HUDEP-2 (cell line): ENCODE data around the gene SH3BGRL2.
A peak's percentile ranks its signal among the peaks of the same experiment; 100 is the strongest.
"Not testable (repeated sequence)": the region's sequence is repeated elsewhere in the genome, so short reads cannot be mapped to it uniquely, and the experiment has no call there.

Experiments used
- DNase-seq, 76 experiments: peaks; one replicate each; lab custom pipeline; 2025; ENCODE audit not compliant: unreplicated experiment in 76 of 76; lab: John Stamatoyannopoulos, UW

Gene SH3BGRL2

GRCh38 chr6:79613912-79614311 lies 17.2 kb upstream of the SH3BGRL2 start:
- no peak for DNase-seq

GRCh38 chr6:79614326-79615305 lies 16.5 kb upstream of the SH3BGRL2 start:
- peak in 40 of 76 experiments; percentile 6 to 83 (median 34) for DNase-seq

- no peak for DNase-seq
Measured at GRCh38 chr6:79617518-79617941, 13.6 kb upstream of the SH3BGRL2 start.

DNA sequence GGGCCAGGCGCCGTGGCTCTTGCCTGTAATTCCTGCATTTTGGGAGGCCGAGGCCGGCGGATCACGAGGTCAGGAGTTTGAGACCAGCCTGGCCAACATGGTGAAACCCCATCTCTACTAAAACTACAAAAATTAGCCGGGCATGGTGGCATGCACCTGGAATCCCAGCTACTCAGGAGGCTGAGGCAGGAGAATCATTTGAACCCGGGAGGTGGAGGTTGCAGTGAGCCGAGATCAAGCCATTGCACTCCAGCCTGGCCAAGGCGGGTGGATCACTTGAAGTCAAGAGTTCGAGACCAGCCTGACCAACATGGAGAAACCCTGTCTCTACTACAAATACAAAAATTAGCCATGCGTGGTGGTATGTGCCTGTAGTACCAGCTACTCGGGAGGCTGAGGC lies 12.7 kb upstream of the SH3BGRL2 start:
- not testable (repeated sequence) for DNase-seq

DNA sequence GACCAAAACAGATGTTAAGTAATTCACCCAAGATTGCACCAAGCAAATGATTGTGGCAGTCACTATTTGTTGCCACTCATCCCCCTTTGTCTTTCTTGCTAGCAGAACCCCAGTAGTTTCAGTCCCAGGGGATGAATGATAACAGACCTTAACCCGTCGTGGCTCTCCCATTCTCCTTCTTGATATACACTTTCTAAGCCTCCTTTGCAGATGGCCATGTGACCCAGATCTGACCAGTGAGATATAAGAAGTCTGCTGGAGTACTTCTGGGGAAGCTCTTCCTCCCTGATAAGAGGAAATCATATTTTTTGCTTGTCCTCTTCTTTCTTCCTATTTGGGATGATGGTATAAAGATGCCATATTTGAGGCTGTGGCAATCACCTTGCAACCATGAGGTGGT lies 9.6 kb upstream of the SH3BGRL2 start:
- DNase-seq: peak in 1 of 76 experiments; percentile 2

- DNase-seq: no peak
Measured at GRCh38 chr6:79622364-79622763, 8.8 kb upstream of the SH3BGRL2 start.

GRCh38 chr6:79623106-79623505 lies 8.0 kb upstream of the SH3BGRL2 start:
- DNase-seq: no peak

DNA sequence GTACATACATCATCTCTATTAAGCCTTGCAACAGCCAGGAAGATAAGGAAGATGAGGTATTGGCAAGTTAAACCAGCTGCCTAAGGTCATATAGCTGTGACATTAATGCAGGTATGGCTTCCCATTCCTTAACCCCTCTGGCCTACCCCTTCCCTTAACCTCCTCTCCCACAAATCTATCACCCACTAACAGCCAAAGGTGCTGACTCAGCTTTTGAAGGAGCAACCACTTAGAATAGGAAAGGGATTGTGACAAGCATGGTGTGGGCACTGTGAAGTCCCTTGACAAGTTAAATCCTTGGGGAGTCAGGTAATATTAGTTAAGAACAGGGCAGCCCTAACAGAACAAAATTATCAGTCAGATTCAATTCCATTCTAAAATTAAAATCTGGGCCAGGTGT lies 5.4 kb upstream of the SH3BGRL2 start:
- no peak for DNase-seq

DNA sequence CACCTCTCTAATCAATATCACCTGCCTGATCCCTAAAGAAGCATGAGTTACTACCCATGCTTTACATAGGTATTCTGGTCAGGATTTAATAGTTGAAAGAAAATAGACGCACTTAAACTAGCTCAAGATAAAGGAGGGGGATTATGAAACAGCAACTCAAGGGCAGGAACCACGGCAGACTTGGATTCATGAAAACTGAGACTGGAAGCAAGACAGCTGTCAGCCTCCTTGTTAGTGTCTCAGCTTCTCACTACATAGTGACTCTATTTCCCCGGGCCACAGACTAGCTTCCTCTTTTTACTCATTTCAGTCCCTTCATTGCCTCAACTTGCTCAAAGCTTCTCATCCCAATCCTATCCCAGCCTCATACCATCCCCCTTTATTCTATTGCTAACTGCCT lies 4.3 kb upstream of the SH3BGRL2 start:
- no peak for DNase-seq

DNA sequence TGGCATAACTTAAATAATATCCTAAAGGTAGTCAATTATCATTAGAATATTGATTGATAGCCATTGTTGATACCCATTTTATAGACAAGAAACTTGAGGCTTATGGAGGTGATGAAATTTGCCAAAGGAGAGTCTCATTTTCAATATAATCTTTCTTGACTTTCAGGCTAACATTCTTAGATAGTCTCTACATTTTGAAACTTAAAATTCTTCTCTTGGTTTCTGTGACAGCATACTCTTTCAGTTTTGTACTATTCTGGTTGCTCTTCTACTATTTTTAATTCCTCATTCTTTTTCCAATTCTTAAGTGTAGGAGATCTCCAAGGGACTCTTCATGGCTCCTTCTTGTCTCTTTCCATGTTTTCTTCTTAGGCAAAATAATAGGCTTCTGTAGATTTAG lies 3.7 kb upstream of the SH3BGRL2 start:
- DNase-seq: no peak

DNA sequence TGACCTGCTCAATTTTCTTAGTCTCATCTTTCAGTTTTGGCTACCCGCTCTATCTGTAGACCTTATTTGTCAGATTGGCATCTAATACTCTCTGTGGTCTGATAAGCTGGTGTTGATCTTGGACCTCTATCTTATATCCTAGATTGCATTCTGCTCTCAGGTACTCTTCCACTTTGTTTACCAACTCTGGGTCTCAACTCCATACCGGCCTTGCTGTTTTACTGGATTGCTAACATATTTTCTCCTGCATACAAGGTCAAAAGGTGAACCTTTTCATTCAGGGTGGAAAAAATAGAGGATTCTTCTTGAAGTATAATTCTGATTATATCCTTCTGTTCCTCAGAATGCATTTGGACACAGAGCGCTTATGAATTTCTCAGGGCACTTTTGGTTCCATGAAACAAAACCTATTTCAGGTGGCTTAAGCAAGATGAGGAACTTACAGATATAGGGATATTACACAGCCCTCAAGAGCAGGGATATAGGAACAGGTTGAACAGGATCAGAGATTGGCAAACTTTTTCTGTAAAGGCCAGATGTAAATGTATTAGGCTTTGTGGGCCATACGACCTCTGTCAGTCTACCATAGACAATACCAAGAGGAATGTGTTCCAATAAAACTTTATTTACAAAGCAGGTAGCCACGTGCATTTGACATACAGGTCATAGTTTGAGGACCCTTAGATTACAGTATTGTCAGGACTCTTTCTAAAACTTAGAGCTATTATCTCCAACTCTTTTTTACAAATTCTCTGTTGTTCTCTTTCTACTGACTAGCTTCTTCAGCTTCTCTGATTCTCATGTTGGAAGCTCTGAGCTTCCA lies 2.5 kb upstream of the SH3BGRL2 start:
- no peak for DNase-seq

DNA sequence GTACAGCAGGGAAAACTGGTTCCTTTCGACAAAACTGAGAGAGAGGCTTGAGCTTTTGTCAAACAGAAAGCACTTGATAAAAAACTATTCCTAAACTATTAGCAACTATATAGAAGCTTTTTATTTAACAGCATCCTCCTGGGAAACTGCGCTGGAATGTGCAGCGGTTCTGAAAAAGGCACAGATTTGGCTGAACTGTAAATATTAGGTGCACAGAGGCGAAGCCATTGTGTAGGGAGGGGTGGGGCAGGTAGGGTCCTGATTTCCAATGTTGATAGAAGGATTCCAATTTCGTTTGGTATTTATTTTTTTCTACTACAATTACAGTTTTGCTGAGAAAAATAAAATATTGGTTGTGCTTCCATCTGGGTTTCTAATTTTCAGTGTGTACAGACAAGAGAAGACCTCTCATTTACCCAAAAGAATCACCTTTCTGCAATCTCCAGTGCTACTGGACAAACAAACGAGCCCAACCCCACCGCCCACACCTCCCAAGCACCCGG lies 698 bp upstream of the SH3BGRL2 start:
- no peak for DNase-seq

DNA sequence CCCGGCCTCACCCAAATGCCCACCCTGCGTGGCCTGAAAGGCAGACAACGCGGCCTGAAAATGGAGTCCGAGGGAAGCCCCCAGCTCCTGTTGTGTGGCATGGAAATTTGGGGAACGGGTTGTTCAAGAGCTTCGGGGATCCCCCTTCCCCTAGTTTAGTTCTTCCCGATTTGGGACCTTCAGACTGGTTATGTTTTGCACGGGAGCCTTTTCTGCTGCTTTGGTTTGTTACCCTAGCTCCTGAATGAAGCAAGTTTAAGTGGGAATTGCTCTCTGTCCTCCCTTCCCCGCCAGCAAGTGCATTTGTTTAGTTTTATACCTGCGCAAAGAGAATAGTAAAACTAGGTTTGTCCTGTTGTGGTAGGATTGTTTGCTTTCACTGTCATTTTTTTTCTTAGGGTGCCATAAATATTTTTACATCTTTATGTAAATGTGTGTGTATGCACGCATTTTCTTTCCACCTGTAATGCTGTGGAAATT lies 604 bp downstream of the SH3BGRL2 start:
- no peak for DNase-seq

DNA sequence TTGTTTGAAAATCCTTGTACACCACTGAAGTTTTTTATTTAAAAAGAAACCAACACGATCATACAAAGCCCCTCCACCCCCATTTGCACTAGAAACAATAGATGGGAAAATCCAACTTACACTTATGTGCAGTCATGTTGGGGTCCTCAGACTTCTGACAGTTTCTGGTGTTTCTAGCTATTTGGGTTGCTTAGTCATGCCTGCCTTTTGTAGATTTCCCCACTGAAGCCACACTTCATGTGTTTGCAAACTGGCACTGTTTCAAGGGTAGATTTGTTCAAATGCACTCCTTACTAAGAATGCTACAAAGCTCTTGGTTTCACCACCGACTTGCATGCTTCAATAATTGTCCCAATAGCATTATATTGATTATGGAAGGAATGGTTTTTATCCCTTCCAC lies 1.5 kb downstream of the SH3BGRL2 start:
- DNase-seq: peak in 3 of 76 experiments; percentile 21 to 35 (median 22)

- no peak for DNase-seq
Measured at GRCh38 chr6:79634491-79635231, 3.5 kb downstream of the SH3BGRL2 start.

GRCh38 chr6:79635232-79635543 lies 4.1 kb downstream of the SH3BGRL2 start:
- no peak for DNase-seq

DNA sequence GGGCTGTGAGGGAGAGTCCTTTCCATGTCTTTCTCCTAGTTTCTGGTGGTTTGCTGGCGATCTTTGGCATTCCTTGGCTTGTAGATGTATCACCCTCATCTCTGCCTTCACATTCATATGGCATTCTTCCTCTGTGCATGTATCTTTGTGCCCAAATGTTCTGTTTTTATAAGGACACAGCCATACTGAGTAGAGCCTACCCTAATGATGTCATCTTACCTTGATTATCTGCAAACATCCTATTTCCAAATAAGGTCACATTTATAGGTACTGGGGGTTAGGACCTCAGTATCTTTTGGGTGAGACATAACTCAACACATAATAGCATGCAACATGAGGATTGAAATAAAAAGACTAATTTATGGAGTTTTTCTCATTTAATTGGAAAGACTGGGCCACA lies 5.5 kb downstream of the SH3BGRL2 start:
- no peak for DNase-seq

- no peak for DNase-seq
Measured at GRCh38 chr6:79640146-79641111, 9.3 kb downstream of the SH3BGRL2 start.

DNA sequence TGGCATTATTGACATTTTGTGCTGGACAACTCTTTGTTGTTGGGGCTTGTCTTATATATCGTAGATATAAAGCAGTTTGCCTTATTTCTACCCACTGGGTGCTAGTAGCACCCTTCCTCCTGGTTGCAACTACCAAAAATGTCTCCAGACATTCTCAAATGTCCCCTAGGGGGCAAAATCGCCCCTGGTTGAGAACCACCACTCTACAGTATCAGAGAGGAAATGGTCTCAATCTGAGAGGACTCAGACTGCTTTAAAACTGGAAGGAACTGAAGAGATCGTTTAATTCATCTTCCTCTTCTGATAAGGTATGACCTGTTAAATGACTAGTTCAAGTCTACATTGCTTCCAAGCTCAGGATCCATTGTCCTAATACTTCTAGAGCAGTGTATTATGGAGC lies 14.9 kb downstream of the SH3BGRL2 start:
- peak in 5 of 76 experiments; percentile 3 to 27 (median 11) for DNase-seq
